Endothelial cell of umbilical vein (primary cell): ENCODE results near the gene RASSF3. TPM values are rescaled to one million over a fixed set of nuclear protein-coding genes. Genes with fewer than 3 reads are reported as not detected.

Experiments
- BruUV-seq: library from RNA; stranded (reverse); fragments of 400-500 nt; replicated peaks from 2 replicates; lab custom pipeline; 2021; lab: Mats Ljungman, UMichigan
- CTCF ChIA-PET: fragments of 300-600, 350-600 bp; sonication (Branson Sonifier 250); formaldehyde crosslinking; loops from one replicate; lab custom pipeline; 2021; ENCODE audit warnings: antibody characterized with exemption, inconsistent platforms; lab: Charles Lee
- POLR2A ChIA-PET: fragments of 300-600, 350-600 bp; sonication (Branson Sonifier 250); formaldehyde crosslinking; loops from one replicate; lab custom pipeline; 2021; ENCODE audit warnings: antibody characterized with exemption, inconsistent platforms; lab: Charles Lee
- DNase-seq: peaks from one replicate; pipeline ENCODE4 v3.0.0-alpha.2; 2011; ENCODE audit warnings: low read depth, low spot score
- FAIRE-seq: peaks from 2 replicates; lab custom pipeline; 2011; peaks lifted over from hg19 to GRCh38; lab: Jason Lieb, UNC
- H2AFZ ChIP-seq: 2 replicates; pipeline ENCODE4 v1.6.0; 2012; ENCODE audit warnings: low read depth, low read length, control low read depth, inconsistent platforms
- H3K27ac ChIP-seq: 2 replicates; pipeline ENCODE4 v1.5.1; 2011; ENCODE audit warnings: low read depth, mild to moderate bottlenecking, control low read depth, low read length, moderate library complexity; ENCODE audit not compliant: insufficient read depth
- H3K27me3 ChIP-seq, 2 experiments: 2 replicates each; pipeline versions ENCODE4 v1.6.0 to v1.6.1; 2011; ENCODE audit warnings: low read length in 2 of 2, mixed read lengths in 1 of 2; ENCODE audit not compliant: control insufficient read depth in 2 of 2, insufficient read depth in 2 of 2
- H3K36me3 ChIP-seq, 2 experiments: 2 replicates in 1 of 2; 3 replicates in 1 of 2; pipeline ENCODE4 v1.5.1; 2011; ENCODE audit warnings: low read length in 2 of 2, mild to moderate bottlenecking in 1 of 2, moderate library complexity in 1 of 2; ENCODE audit not compliant: control insufficient read depth in 2 of 2, insufficient read depth in 2 of 2; ENCODE audit errors: extremely low read depth in 1 of 2
- H3K4me1 ChIP-seq: 3 replicates; pipeline ENCODE4 v1.5.1; 2011; ENCODE audit warnings: mild to moderate bottlenecking, low read length; ENCODE audit not compliant: control insufficient read depth, insufficient read depth; ENCODE audit errors: extremely low read depth
- H3K4me2 ChIP-seq: 2 replicates; pipeline ENCODE4 v1.6.1; 2011; ENCODE audit warnings: low read length, control low read depth, mixed read lengths; ENCODE audit not compliant: insufficient read depth
- H3K4me3 ChIP-seq, 3 experiments: fragments of 200-600 bp in 1 of 3; sonication (generic), shearing (Covaris generic) in 1 of 3; replicated peaks in 1 of 3; 2 replicates each; pipeline ENCODE4 v1.5.1; 2011 to 2016; ENCODE audit warnings: control low read depth in 3 of 3, low read length in 3 of 3, mild to moderate bottlenecking in 2 of 3, inconsistent platforms in 1 of 3, low read depth in 1 of 3, moderate library complexity in 1 of 3; ENCODE audit not compliant: insufficient read depth in 1 of 3
- H3K79me2 ChIP-seq: 2 replicates; pipeline ENCODE4 v1.6.0; 2012; ENCODE audit warnings: low read length, inconsistent platforms; ENCODE audit not compliant: control insufficient read depth, insufficient read depth
- H3K9ac ChIP-seq: replicated peaks from 2 replicates; pipeline ENCODE3; 2011; ENCODE audit warnings: low read length, control low read depth; ENCODE audit not compliant: insufficient read depth; ENCODE audit errors: extremely low read depth
- H3K9me1 ChIP-seq: replicated peaks from 3 replicates; pipeline ENCODE4 v1.6.0; 2011; ENCODE audit warnings: mild to moderate bottlenecking, low read length; ENCODE audit not compliant: control insufficient read depth, insufficient read depth; ENCODE audit errors: extremely low read depth
- H3K9me3 ChIP-seq: replicated peaks from 2 replicates; pipeline ENCODE4 v1.5.1; 2012; ENCODE audit warnings: low read length, inconsistent platforms; ENCODE audit not compliant: control insufficient read depth, insufficient read depth
- H4K20me1 ChIP-seq: replicated peaks from 2 replicates; pipeline ENCODE3; 2011; ENCODE audit warnings: mild to moderate bottlenecking, low read length; ENCODE audit not compliant: control insufficient read depth, insufficient read depth; ENCODE audit errors: extremely low read depth
- FOS ChIP-seq: IDR thresholded peaks from 2 replicates; pipeline ENCODE4 v1.6.1; 2011; ENCODE audit warnings: mild to moderate bottlenecking, low read length, moderate library complexity, borderline replicate concordance; ENCODE audit not compliant: insufficient read depth
- JUN ChIP-seq: IDR thresholded peaks from 2 replicates; pipeline ENCODE4 v1.6.1; 2011; ENCODE audit warnings: borderline replicate concordance, low read depth; ENCODE audit not compliant: insufficient read length, insufficient read depth
- MAX ChIP-seq: IDR thresholded peaks from 2 replicates; pipeline ENCODE4 v1.6.1; 2011; ENCODE audit not compliant: insufficient read depth, insufficient read length
- MYC ChIP-seq: IDR thresholded peaks from one replicate; pipeline ENCODE4 v1.6.1; 2011; ENCODE audit warnings: mild to moderate bottlenecking, low read depth, low read length
- POLR2A ChIP-seq: IDR thresholded peaks from 2 replicates; pipeline ENCODE4 v1.6.1; 2012; ENCODE audit warnings: low read depth, mild to moderate bottlenecking, control low read depth, low read length
- POLR2AphosphoS5 ChIP-seq: IDR thresholded peaks from 2 replicates; pipeline ENCODE4 v1.6.1; 2012; ENCODE audit warnings: low read depth, mild to moderate bottlenecking, control low read depth, low read length, moderate library complexity; ENCODE audit not compliant: insufficient read depth
- dilution Hi-C: fragments of 300-500 bp; cut with MboI; formaldehyde crosslinking; loops from one replicate; pipeline ENCODE4 v1.15.0; 2019; ENCODE audit warnings: low sequenced_read_pairs; ENCODE audit not compliant: extremely low pct_ligation_motif_present
- intact Hi-C: fragments of 100-400 bp; cut with micrococcal nuclease; formaldehyde crosslinking; loops from one replicate; pipeline ENCODE4 v1.10.0; 2022
- polyA plus RNA-seq, 4 experiments: library from polyadenylated mRNA; depleted of rRNA in 3 of 4; stranded (reverse) in 3 of 4; unstranded in 1 of 4; fragments of >200 nt; gene quantifications; 2 replicates each; pipeline versions ENCODE4 v1.2.1 to v1.2.3, GENCODE V29; 2011 to 2012; ENCODE audit warnings: missing spikeins in 1 of 4
- total RNA-seq: library from RNA; stranded (reverse); gene quantifications from 2 replicates; pipeline ENCODE4 v1.2.3, GENCODE V29; 2021

The RASSF3 gene
- total and polyA plus RNA-seq, 2 donors (not counting 3 experiments of a cell fraction or from before 2014, with no cell fraction given): 20.2 to 60.8 TPM

GRCh38 chr12:64646318-64646717 lies 36.0 kb downstream of the RASSF3 start:
- Histone ChIP-seq H4K20me1 (peaks cover 2% of the 10 kb centered on the region), H3K9me3 (no peaks in the 10 kb centered on the region), H3K79me2 (peaks cover 89% of the 10 kb centered on the region), H2AFZ (no peak overlapping the region), H3K9ac (no peak overlapping the region), H3K4me1 (peaks cover 6% of the 10 kb centered on the region), H3K4me2 (no peak overlapping the region), H3K4me3 (no peak overlapping the region), H3K27ac (no peak overlapping the region), H3K27me3 (no peaks in the 10 kb centered on the region), H3K36me3 (no peaks in the 10 kb centered on the region), H3K9me1 (no peaks in the 10 kb centered on the region)
- DNase-seq (no peak), FAIRE-seq (no peak)
- no peak for TF ChIP-seq MAX
- TF ChIP-seq POLR2A: no peak
- TF ChIP-seq MYC: no peak
- TF ChIP-seq FOS: no peak
- TF ChIP-seq POLR2AphosphoS5: no peak
- BruUV-seq: no TSS peak
- dilution Hi-C loops: no loop called here
- intact Hi-C loops: no loop called here
- ChIA-PET CTCF (interaction anchor here (1.3 kb wide), 1 partner anchor 14 kb away, joined by 3 read pairs; no protein-coding TSS in a partner anchor), POLR2A (no interaction called here)

- intact Hi-C loops: no loop called here
Observed at GRCh38 chr12:64649487-64649886, 39.2 kb downstream of the RASSF3 start.

More at GRCh38 chr12:64649487-64649886, 39.2 kb downstream of the RASSF3 start:
- Histone ChIP-seq H3K9me1 (no peaks in the 10 kb centered on the region), H3K27me3 (no peaks in the 10 kb centered on the region), H2AFZ (no peak overlapping the region), H3K9ac (no peak overlapping the region), H3K36me3 (no peaks in the 10 kb centered on the region), H3K79me2 (peaks cover 93% of the 10 kb centered on the region), H3K4me3 (no peak overlapping the region), H3K4me1 (peaks cover 9% of the 10 kb centered on the region), H3K4me2 (no peak overlapping the region), H3K9me3 (no peaks in the 10 kb centered on the region), H3K27ac (no peak overlapping the region), H4K20me1 (peaks cover 4% of the 10 kb centered on the region)
- dilution Hi-C loops: no loop called here
- no peak for TF ChIP-seq POLR2AphosphoS5
- TF ChIP-seq JUN: no peak
- CTCF ChIA-PET: interaction anchor here (1.6 kb wide), 1 partner anchor 16 kb away, joined by 5 read pairs; no protein-coding TSS in a partner anchor
- no TSS peak for BruUV-seq
- no peak for DNase-seq
- POLR2A ChIA-PET: no interaction called here
- no peak for FAIRE-seq
